ENCODE measurements around the gene PXMP4. TPM values are rescaled to one million over a fixed set of nuclear protein-coding genes. Genes with fewer than 3 reads are reported as not detected.

The PXMP4 gene
- total RNA-seq, 1 experiment from 2014 or later = 5.7 TPM

DNA sequence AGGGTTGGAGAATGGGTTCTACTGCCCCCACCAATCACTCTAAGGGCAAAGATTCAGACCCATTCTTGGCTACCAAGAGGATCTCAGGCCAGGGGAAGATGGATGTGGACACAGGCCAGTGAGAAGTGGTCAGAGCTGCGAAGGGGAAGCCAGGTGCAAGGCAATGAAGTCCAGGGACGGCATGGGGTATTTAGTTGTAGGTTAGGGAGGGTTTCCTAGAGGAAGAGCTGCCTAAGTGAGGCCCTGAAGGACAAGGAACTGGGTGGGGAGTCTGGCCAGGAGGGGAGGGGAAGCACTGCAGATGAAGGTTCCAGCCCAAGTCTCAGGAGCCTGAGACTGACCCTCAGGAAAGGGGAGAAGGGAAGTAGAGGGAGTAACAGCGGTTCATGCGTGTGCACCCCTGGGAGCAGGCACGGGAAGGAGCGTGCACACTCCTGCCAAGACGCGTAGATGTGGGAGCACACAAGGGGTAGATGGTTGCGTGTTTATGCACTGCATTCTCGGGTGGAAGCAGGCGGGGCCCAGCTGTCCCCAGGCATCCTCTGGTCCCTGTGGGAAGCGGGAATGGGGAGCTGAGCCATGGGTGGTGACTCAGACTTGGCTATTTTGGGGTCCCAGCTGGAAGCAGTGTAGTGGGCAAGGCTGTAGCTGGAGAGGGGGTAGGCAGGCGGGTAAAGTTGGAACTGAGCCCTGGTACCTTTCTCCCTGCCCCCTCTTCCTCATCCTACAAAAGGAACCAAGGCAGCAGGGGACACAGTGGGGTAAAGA, 50.1 kb downstream of the PXMP4 start:
- no peaks in the 10 kb centered on the region for H4K20me1 ChIP-seq (ENCODE audit: control insufficient read depth, insufficient read depth, insufficient read length)
- no peak overlapping the region for H3K4ac ChIP-seq (ENCODE audit: low read depth, low read length)
- no peak overlapping the region for H3K14ac ChIP-seq (ENCODE audit: insufficient read depth, low read length)
- H4K5ac ChIP-seq (ENCODE audit: insufficient read length, low read depth, low read length) = no peak overlapping the region
- H4K91ac ChIP-seq (ENCODE audit: insufficient read length, low read depth, low read length) = no peak overlapping the region
- no peaks in the 10 kb centered on the region for H3K79me2 ChIP-seq (ENCODE audit: insufficient read depth, low read length)
- H3K9me3 ChIP-seq (ENCODE audit: control insufficient read depth, low read depth, low read length) = no peaks in the 10 kb centered on the region
- no peak overlapping the region for H3K23ac ChIP-seq (ENCODE audit: insufficient read length, low read depth, low read length)
- no peak overlapping the region for H2BK5ac ChIP-seq (ENCODE audit: insufficient read length, low read length)
- WGBS (ENCODE audit: extremely low coverage, insufficient read length, low lambda C conversion rate) = no CpG with 5 or more reads among the region's 13 CpGs
- DNase-seq = no peak
- H3K4me1 ChIP-seq (ENCODE audit: insufficient read depth, low read length) = peaks cover 4% of the 10 kb centered on the region; the same call in 1 of the 2 replicates
- peaks cover 4% of the 10 kb centered on the region for H3K27me3 Mint-ChIP-seq (ENCODE audit: low read depth)
- H3K27ac ChIP-seq (ENCODE audit: insufficient read length, low read depth, low read length) = no peak overlapping the region
- H3K36me3 Mint-ChIP-seq (ENCODE audit: insufficient read depth in 1 of 3, low read depth in 3 of 3) = peaks cover 26 to 50% (median 39%) of the 10 kb centered on the region in 3 experiments
- peaks cover 31 to 33% of the 10 kb centered on the region in 2 experiments for H3K4me1 Mint-ChIP-seq
- no peak overlapping the region for H2BK20ac ChIP-seq (ENCODE audit: low read depth, low read length, poor library complexity, severe bottlenecking)
- H3K4me3 Mint-ChIP-seq = no peak overlapping the region; a peak in 1 of 5 replicates
- TF ChIP-seq, protein P1, sequence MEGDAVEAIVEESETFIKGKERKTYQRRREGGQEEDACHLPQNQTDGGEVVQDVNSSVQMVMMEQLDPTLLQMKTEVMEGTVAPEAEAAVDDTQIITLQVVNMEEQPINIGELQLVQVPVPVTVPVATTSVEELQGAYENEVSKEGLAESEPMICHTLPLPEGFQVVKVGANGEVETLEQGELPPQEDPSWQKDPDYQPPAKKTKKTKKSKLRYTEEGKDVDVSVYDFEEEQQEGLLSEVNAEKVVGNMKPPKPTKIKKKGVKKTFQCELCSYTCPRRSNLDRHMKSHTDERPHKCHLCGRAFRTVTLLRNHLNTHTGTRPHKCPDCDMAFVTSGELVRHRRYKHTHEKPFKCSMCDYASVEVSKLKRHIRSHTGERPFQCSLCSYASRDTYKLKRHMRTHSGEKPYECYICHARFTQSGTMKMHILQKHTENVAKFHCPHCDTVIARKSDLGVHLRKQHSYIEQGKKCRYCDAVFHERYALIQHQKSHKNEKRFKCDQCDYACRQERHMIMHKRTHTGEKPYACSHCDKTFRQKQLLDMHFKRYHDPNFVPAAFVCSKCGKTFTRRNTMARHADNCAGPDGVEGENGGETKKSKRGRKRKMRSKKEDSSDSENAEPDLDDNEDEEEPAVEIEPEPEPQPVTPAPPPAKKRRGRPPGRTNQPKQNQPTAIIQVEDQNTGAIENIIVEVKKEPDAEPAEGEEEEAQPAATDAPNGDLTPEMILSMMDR (conservative IDR thresholded peaks at IDR 0.05) = no peak
- H3K4me2 ChIP-seq (ENCODE audit: insufficient read depth, insufficient read length, low read length) = no peak overlapping the region
- no peak overlapping the region for H2AK5ac ChIP-seq (ENCODE audit: insufficient read length, low read length)
- H3K27ac Mint-ChIP-seq = peak overlapping the region in 1 of 3 experiments; percentile 9; a peak in 2 of 7 replicates
- H3K56ac ChIP-seq (ENCODE audit: insufficient read length, low read depth, low read length) = no peak overlapping the region
- no peak overlapping the region for H2BK12ac ChIP-seq (ENCODE audit: insufficient read length, low read depth, low read length)
- H3K79me1 ChIP-seq (ENCODE audit: insufficient read depth, low read depth, low read length, poor library complexity, severe bottlenecking) = no peaks in the 10 kb centered on the region
- H3K23me2 ChIP-seq (ENCODE audit: insufficient read length, low read depth, low read length, poor library complexity, severe bottlenecking) = peaks cover 21% of the 10 kb centered on the region
- no peak overlapping the region for H3K18ac ChIP-seq (ENCODE audit: insufficient read length, low read depth, low read length)
- H3K9ac ChIP-seq (ENCODE audit: extremely low read depth, insufficient read length, low read length) = no peak overlapping the region
- H2BK120ac ChIP-seq (ENCODE audit: low read depth, low read length, poor library complexity, severe bottlenecking) = no peak overlapping the region
- no peaks in the 10 kb centered on the region for H3K27me3 ChIP-seq (ENCODE audit: insufficient read depth, low read length)
- no peak overlapping the region for H3T11ph ChIP-seq (ENCODE audit: low read length)
- no peak overlapping the region for H4K8ac ChIP-seq (replicated peaks; ENCODE audit: insufficient read length, low read depth, low read length)
- H2BK15ac ChIP-seq (ENCODE audit: low read depth, low read length) = no peak overlapping the region
- H3K9me3 Mint-ChIP-seq = no peaks in the 10 kb centered on the region; a peak in 1 of 5 replicates
- no peak overlapping the region for H2AFZ ChIP-seq (ENCODE audit: low read length)
